CD4-positive, alpha-beta T cell (primary cell): Measurements from ENCODE around the gene USP9X. TPM values are rescaled to one million over a fixed set of nuclear protein-coding genes. Genes with fewer than 3 reads are reported as not detected.

Source experiments
- ATAC-seq: fragments of 200-7000 bp; cut with Tn5 transposase; one replicate; pipeline ENCODE4 v1.10.0; 2022; ENCODE audit warnings: mild to moderate bottlenecking; ENCODE audit not compliant: poor library complexity
- CTCF ChIA-PET: fragments of 350-600 bp; sonication (Branson Sonifier 250); formaldehyde crosslinking; loops from one replicate; lab custom pipeline; 2021; ENCODE audit warnings: antibody characterized with exemption, inconsistent platforms; lab: Charles Lee
- POLR2A ChIA-PET: fragments of 350-600 bp; sonication (Branson Sonifier 250); formaldehyde crosslinking; loops from one replicate; lab custom pipeline; 2021; ENCODE audit warnings: antibody characterized with exemption, inconsistent platforms; lab: Charles Lee
- DNase-seq, 14 experiments: peaks; one replicate each; pipeline ENCODE4 v3.0.0-alpha.2; 2013 to 2020; ENCODE audit warnings: mixed read lengths in 2 of 14
- H3K27ac ChIP-seq, 2 donors: one replicate each; pipeline versions ENCODE4 v1.5.1 to v1.7.0; 2013; ENCODE audit warnings: low read length in 2 of 2, low read depth in 1 of 2, mild to moderate bottlenecking in 1 of 2
- H3K27me3 ChIP-seq, 2 experiments: 1 replicate in 1 of 2; 2 replicates in 1 of 2; pipeline versions ENCODE4 v1.6.1 to v1.7.0; 2013; ENCODE audit warnings: low read length in 2 of 2, control low read depth in 1 of 2, mild to moderate bottlenecking in 1 of 2, moderate library complexity in 1 of 2; ENCODE audit not compliant: insufficient read depth in 2 of 2, control insufficient read depth in 1 of 2
- H3K36me3 ChIP-seq: one replicate; pipeline ENCODE4 v1.6.1; 2013; ENCODE audit warnings: low read length, control low read depth; ENCODE audit not compliant: insufficient read depth
- H3K4me1 ChIP-seq: one replicate; pipeline ENCODE4 v1.6.1; 2013; ENCODE audit warnings: low read length, control low read depth; ENCODE audit not compliant: insufficient read depth
- H3K4me3 ChIP-seq: one replicate; pipeline ENCODE4 v1.5.1; 2013; ENCODE audit warnings: mild to moderate bottlenecking, low read length, moderate library complexity
- H3K9me3 ChIP-seq, 2 experiments: 1 replicate in 1 of 2; 2 replicates in 1 of 2; pipeline versions ENCODE4 v1.6.1 to v1.7.0; 2013; ENCODE audit warnings: low read length in 2 of 2, mild to moderate bottlenecking in 2 of 2, control low read depth in 1 of 2, moderate library complexity in 1 of 2; ENCODE audit not compliant: control insufficient read depth in 1 of 2, insufficient read depth in 1 of 2
- H3K27ac Mint-ChIP-seq: one replicate; pipeline ENCODE4 v1.8.0; 2020; ENCODE audit warnings: mixed read lengths
- H3K27me3 Mint-ChIP-seq: one replicate; pipeline ENCODE4 v1.8.0; 2021; ENCODE audit warnings: mixed read lengths
- H3K36me3 Mint-ChIP-seq: one replicate; pipeline ENCODE4 v1.8.0; 2021; ENCODE audit warnings: low read depth, mixed read lengths
- H3K4me1 Mint-ChIP-seq: one replicate; pipeline ENCODE4 v1.8.0; 2021; ENCODE audit warnings: low read depth, mixed read lengths
- H3K4me3 Mint-ChIP-seq: one replicate; pipeline ENCODE4 v1.8.0; 2020; ENCODE audit warnings: mild to moderate bottlenecking, mixed read lengths
- H3K9me3 Mint-ChIP-seq: one replicate; pipeline ENCODE4 v1.8.0; 2020; ENCODE audit warnings: mixed read lengths
- intact Hi-C, 2 experiments: fragments of 100-400 bp; cut with DNase I in 1 of 2; cut with micrococcal nuclease in 1 of 2; formaldehyde crosslinking; loops; one replicate each; pipeline versions ENCODE4 v1.15.1 to v1.9.0; 2023 to 2025; cut with DNase I, micrococcal nuclease
- total RNA-seq, 174 experiments: library from RNA in 2 of 174; stranded (reverse) in 2 of 174; gene quantifications; one replicate each; pipeline ENCODE4 v1.2.3 and lab custom pipeline; 2021 to 2026
- TF ChIP-seq, protein P1 (sequence below): fragments of 200-600 bp; IDR thresholded peaks from one replicate; pipeline ENCODE4 v1.8.0; 2022; ENCODE audit warnings: antibody characterized with exemption, mild to moderate bottlenecking

Gene USP9X
- total RNA-seq, 2 experiments from 2014 or later: 70.4 to 74.8 TPM

DNA sequence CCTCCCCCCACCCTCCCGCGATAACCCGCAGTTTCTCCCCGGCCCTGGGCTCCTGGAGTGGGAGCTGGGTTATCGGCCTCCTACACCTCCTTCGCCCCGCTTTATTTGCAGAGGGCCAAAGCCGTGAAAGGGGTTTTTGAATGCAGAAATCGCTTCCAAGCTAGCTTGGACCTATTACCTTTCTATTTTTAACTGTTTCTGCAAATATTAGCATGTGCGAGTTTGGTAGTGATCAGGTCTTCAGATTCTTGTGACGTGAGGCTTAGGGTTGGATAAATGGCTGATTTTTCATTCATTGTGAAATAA, 1.3 kb downstream of the USP9X start:
- H3K27ac ChIP-seq: peak overlapping the region; percentile 48 to 99
- POLR2A ChIA-PET: interaction anchor here (0.7 to 3.8 kb wide), 10 partner anchors 10 to 351 kb away, joined by 3 to 48 read pairs (median 16); partner anchors contain the start of gene MED14
- peaks cover 2% of the 10 kb centered on the region for H3K36me3 ChIP-seq
- intact Hi-C loops: loop anchor here (2.0 to 5.0 kb wide), 4 partner anchors 22 to 349 kb away; partner anchors contain the start of genes DDX3X (in 1 of the 2) and MED14 (in 1 of the 2)
- ATAC-seq (no peak), DNase-seq (no peak)
- no peaks in the 10 kb centered on the region for H3K27me3 ChIP-seq
- peak overlapping the region; percentile 100 for H3K27ac Mint-ChIP-seq
- TF ChIP-seq, protein P1, sequence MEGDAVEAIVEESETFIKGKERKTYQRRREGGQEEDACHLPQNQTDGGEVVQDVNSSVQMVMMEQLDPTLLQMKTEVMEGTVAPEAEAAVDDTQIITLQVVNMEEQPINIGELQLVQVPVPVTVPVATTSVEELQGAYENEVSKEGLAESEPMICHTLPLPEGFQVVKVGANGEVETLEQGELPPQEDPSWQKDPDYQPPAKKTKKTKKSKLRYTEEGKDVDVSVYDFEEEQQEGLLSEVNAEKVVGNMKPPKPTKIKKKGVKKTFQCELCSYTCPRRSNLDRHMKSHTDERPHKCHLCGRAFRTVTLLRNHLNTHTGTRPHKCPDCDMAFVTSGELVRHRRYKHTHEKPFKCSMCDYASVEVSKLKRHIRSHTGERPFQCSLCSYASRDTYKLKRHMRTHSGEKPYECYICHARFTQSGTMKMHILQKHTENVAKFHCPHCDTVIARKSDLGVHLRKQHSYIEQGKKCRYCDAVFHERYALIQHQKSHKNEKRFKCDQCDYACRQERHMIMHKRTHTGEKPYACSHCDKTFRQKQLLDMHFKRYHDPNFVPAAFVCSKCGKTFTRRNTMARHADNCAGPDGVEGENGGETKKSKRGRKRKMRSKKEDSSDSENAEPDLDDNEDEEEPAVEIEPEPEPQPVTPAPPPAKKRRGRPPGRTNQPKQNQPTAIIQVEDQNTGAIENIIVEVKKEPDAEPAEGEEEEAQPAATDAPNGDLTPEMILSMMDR: no peak
- CTCF ChIA-PET: interaction anchor here (3.1 kb wide), 1 partner anchor 27 kb away, joined by 29 read pairs; no protein-coding TSS in a partner anchor
- peaks cover 44% of the 10 kb centered on the region for H3K36me3 Mint-ChIP-seq
- H3K4me3 ChIP-seq: peak overlapping the region; percentile 86
- peaks cover 45% of the 10 kb centered on the region for H3K4me1 Mint-ChIP-seq
- peak overlapping the region; percentile 96 for H3K4me3 Mint-ChIP-seq
- H3K9me3 ChIP-seq: no peaks in the 10 kb centered on the region
- peaks cover 6% of the 10 kb centered on the region for H3K4me1 ChIP-seq
- H3K9me3 Mint-ChIP-seq: no peaks in the 10 kb centered on the region
- no peaks in the 10 kb centered on the region for H3K27me3 Mint-ChIP-seq

DNA sequence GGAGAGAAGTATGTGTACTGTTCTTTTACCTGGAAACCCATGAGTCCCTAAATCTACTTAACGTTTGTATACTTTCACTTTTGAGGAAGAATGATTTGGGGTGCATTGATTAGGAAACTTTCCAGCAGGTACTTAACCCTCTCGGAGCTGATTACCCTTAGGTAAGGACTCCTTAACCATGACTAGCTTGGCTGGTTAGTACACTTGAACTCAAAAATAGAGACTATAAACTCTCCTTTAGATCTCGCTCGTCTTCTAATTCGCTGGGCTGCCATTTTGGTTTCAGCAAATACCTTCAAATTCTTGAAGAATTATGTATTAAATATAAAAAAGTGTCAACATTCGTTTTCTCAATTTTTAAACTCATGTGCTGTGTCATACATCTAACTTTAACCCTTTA, 2.0 kb downstream of the USP9X start:
- TF ChIP-seq, protein P1: no peak
- CTCF ChIA-PET: interaction anchor here (3.1 kb wide), 1 partner anchor 27 kb away, joined by 29 read pairs; no protein-coding TSS in a partner anchor
- POLR2A ChIA-PET: interaction anchor here (2.2 to 3.8 kb wide), 4 partner anchors 9 to 77 kb away, joined by 11 to 48 read pairs (median 26); no protein-coding TSS in a partner anchor

DNA sequence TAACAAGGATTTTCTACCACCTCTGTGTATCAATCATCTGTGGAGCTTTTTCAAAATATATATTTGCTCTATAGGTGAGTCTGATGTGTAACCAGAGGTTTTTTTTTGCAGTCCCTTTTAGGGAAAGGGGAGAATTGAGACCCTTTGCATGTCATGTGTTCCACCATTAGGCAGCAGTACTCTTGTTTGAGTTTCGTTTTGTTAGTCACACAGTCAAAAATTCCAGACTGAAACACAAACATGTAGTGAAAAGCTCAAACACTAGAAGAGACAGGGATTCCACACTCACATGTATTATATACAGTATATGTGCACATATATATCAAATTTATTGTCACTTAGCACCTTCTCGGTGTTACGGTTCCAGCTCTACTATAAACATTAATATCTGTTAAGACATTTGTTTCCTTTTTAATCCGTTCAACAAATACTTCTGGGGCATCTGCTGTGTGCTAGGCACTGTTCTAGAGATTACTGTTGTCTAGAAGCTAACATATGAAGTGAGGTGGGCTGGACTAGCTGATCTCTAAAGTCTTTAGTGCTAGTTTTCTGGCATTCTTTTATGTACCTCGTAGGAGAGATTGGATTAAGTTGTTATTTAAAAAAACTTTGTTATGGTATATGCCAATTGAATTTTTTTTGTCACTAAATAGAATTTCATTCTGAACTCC, 5.5 kb downstream of the USP9X start:
- Mint-ChIP-seq H3K27me3 (no peaks in the 10 kb centered on the region), H3K4me1 (peaks cover 67% of the 10 kb centered on the region), H3K36me3 (peaks cover 32% of the 10 kb centered on the region), H3K27ac (no peak overlapping the region), H3K4me3 (peak overlapping the region; percentile 23), H3K9me3 (no peaks in the 10 kb centered on the region)
- TF ChIP-seq, protein P1: no peak
- DNase-seq: no peak
- Histone ChIP-seq H3K27ac (no peak overlapping the region), H3K27me3 (no peaks in the 10 kb centered on the region), H3K36me3 (peaks cover 7% of the 10 kb centered on the region), H3K4me3 (peak overlapping the region; percentile 0), H3K9me3 (no peaks in the 10 kb centered on the region), H3K4me1 (peaks cover 32% of the 10 kb centered on the region)
- ChIA-PET POLR2A (interaction anchor here (0.6 kb wide), 1 partner anchor 439 kb away, joined by 3 read pairs; no protein-coding TSS in a partner anchor), CTCF (interaction anchor here (1.8 kb wide), 1 partner anchor 21 kb away, joined by 4 read pairs; no protein-coding TSS in a partner anchor)
- intact Hi-C loops: no loop called here
- ATAC-seq: no peak

More for the DNA sequence above, 2.0 kb downstream of the USP9X start:
- Histone ChIP-seq H3K4me3 (peak overlapping the region; percentile 86), H3K27me3 (no peaks in the 10 kb centered on the region), H3K4me1 (peaks cover 6% of the 10 kb centered on the region), H3K27ac (no peak overlapping the region), H3K36me3 (peaks cover 2% of the 10 kb centered on the region), H3K9me3 (no peaks in the 10 kb centered on the region)
- H3K27ac Mint-ChIP-seq: peak overlapping the region; percentile 100
- peak overlapping the region; percentile 96 for H3K4me3 Mint-ChIP-seq
- H3K4me1 Mint-ChIP-seq: peaks cover 51% of the 10 kb centered on the region
- DNase-seq (peak in 3 of 14 experiments; percentile 8 to 38 (median 12)), ATAC-seq (no peak)
- H3K9me3 Mint-ChIP-seq: no peaks in the 10 kb centered on the region
- no peaks in the 10 kb centered on the region for H3K27me3 Mint-ChIP-seq
- H3K36me3 Mint-ChIP-seq: peaks cover 45% of the 10 kb centered on the region
- intact Hi-C loops: loop anchor here (2.0 to 5.0 kb wide), 4 partner anchors 22 to 350 kb away; partner anchors contain the start of genes DDX3X (in 1 of the 2) and MED14 (in 1 of the 2)
